NCI-H187 treated with DMSO at 0.1 percent for 48 hours (cell line): ENCODE data around the gene HSPA12A.

Experiments
- DNase-seq: peaks from one replicate; lab custom pipeline; 2025; lab: John Stamatoyannopoulos, UW

Gene HSPA12A

GRCh38 chr10:116770281-116770680 is 27.9 kb upstream of the HSPA12A start:
- DNase-seq: no peak

- DNase-seq: no peak
Measured at GRCh38 chr10:116769791-116770190, 27.4 kb upstream of the HSPA12A start.

- no peak for DNase-seq
Measured at GRCh38 chr10:116769368-116769767, 27.0 kb upstream of the HSPA12A start.

GRCh38 chr10:116768786-116769185 is 26.4 kb upstream of the HSPA12A start:
- no peak for DNase-seq

- DNase-seq: no peak
Measured at GRCh38 chr10:116766837-116767634, 24.7 kb upstream of the HSPA12A start.

GRCh38 chr10:116766241-116766827 is 24.0 kb upstream of the HSPA12A start:
- no peak for DNase-seq

GRCh38 chr10:116765648-116766081 is 23.3 kb upstream of the HSPA12A start:
- no peak for DNase-seq

- DNase-seq: no peak
Measured at GRCh38 chr10:116764979-116765378, 22.6 kb upstream of the HSPA12A start.

- no peak for DNase-seq
Measured at GRCh38 chr10:116763440-116763839, 21.1 kb upstream of the HSPA12A start.

GRCh38 chr10:116761883-116762282 is 19.5 kb upstream of the HSPA12A start:
- no peak for DNase-seq

- DNase-seq: no peak
Measured at GRCh38 chr10:116760919-116761318, 18.6 kb upstream of the HSPA12A start.

- no peak for DNase-seq
Measured at GRCh38 chr10:116757246-116757645, 14.9 kb upstream of the HSPA12A start.

GRCh38 chr10:116756277-116756676 is 13.9 kb upstream of the HSPA12A start:
- DNase-seq: no peak

GRCh38 chr10:116753759-116754158 is 11.4 kb upstream of the HSPA12A start:
- peak; percentile 12 for DNase-seq

- DNase-seq: no peak
Measured at GRCh38 chr10:116752969-116753665, 10.8 kb upstream of the HSPA12A start.

GRCh38 chr10:116752563-116752962 is 10.2 kb upstream of the HSPA12A start:
- no peak for DNase-seq

- no peak for DNase-seq
Measured at GRCh38 chr10:116748471-116748870, 6.1 kb upstream of the HSPA12A start.

- no peak for DNase-seq
Measured at GRCh38 chr10:116748041-116748440, 5.7 kb upstream of the HSPA12A start.

GRCh38 chr10:116747325-116747724 is 5.0 kb upstream of the HSPA12A start:
- no peak for DNase-seq

- no peak for DNase-seq
Measured at GRCh38 chr10:116744885-116745284, 2.5 kb upstream of the HSPA12A start.

GRCh38 chr10:116744163-116744753 is 1.9 kb upstream of the HSPA12A start:
- DNase-seq: no peak

- DNase-seq: no peak
Measured at GRCh38 chr10:116743266-116744064, 1.1 kb upstream of the HSPA12A start.
